Ascending aorta (tissue), 2 donors: ENCODE results near the gene NAGPA. TPM values are rescaled to one million over a fixed set of nuclear protein-coding genes. Genes with fewer than 3 reads are reported as not detected.
"Not testable (repeated sequence)": the region's sequence is repeated elsewhere in the genome, so short reads cannot be mapped to it uniquely, and the experiment has no call there.

ENCODE experiments used
- DNase-seq, 2 donors: peaks; one replicate each; pipeline ENCODE4 v3.0.0-alpha.2; 2019; ENCODE audit warnings: low spot score in 2 of 2
- H3K27ac ChIP-seq, 2 donors: fragments of 200-600 bp; sonication (generic); one replicate each; pipeline ENCODE4 v1.5.1; 2016 to 2017; ENCODE audit warnings: mild to moderate bottlenecking in 1 of 2
- H3K27me3 ChIP-seq: fragments of 200-600 bp; sonication (generic); one replicate; pipeline ENCODE4 v1.5.1; 2017
- H3K36me3 ChIP-seq, 2 donors: fragments of 200-600 bp; sonication (generic); one replicate each; pipeline ENCODE4 v1.5.1; 2016
- H3K4me1 ChIP-seq, 2 donors: fragments of 200-600 bp; sonication (generic); one replicate each; pipeline ENCODE4 v1.5.1; 2016 to 2017; ENCODE audit warnings: mild to moderate bottlenecking in 1 of 2
- H3K4me3 ChIP-seq, 2 donors: fragments of 200-600 bp; sonication (generic); one replicate each; pipeline ENCODE4 v1.5.1; 2016 to 2017; ENCODE audit warnings: mild to moderate bottlenecking in 1 of 2
- H3K9me3 ChIP-seq, 2 donors: fragments of 200-600 bp; sonication (generic); one replicate each; pipeline ENCODE4 v1.5.1; 2016
- CTCF ChIP-seq, 3 experiments: fragments of 200-600 bp in 2 of 3; fragments of 450-650 bp in 1 of 3; sonication (generic) in 2 of 3; IDR thresholded peaks; one replicate each; pipeline ENCODE4 v1.5.1; 2016 to 2019; ENCODE audit warnings: antibody characterized with exemption in 3 of 3, mild to moderate bottlenecking in 1 of 3, moderate library complexity in 1 of 3
- intact Hi-C: fragments of 100-400 bp; cut with DNase I; formaldehyde crosslinking; loops from one replicate; pipeline ENCODE4 v1.15.1; 2023
- total RNA-seq: library from RNA; depleted of rRNA; stranded (reverse); fragments of >200 nt; gene quantifications from one replicate; pipeline ENCODE4 v1.1.0, GENCODE V29; 2016

The NAGPA gene
- total RNA-seq, 1 donor from 2014 or later, result 23.0 TPM

- no peak for DNase-seq
These were observed 24.7 kb upstream of the NAGPA start for GRCh38 chr16:5058476-5058875.

GRCh38 chr16:5056352-5056751 lies 22.6 kb upstream of the NAGPA start:
- intact Hi-C loops, result no loop called here
- DNase-seq, result no peak

More at GRCh38 chr16:5058476-5058875, 24.7 kb upstream of the NAGPA start:
- Histone ChIP-seq H3K4me3 (no peak overlapping the region), H3K4me1 (no peaks in the 10 kb centered on the region), H3K36me3 (no peaks in the 10 kb centered on the region), H3K27ac (no peak overlapping the region), H3K9me3 (no peaks in the 10 kb centered on the region), H3K27me3 (no peaks in the 10 kb centered on the region)
- no peak for TF ChIP-seq CTCF (IDR thresholded peaks at IDR 0.05)
- intact Hi-C loops, result no loop called here

GRCh38 chr16:5054876-5055865 lies 21.4 kb upstream of the NAGPA start:
- Histone ChIP-seq H3K4me3 (no peak overlapping the region), H3K4me1 (no peaks in the 10 kb centered on the region), H3K36me3 (no peaks in the 10 kb centered on the region), H3K27ac (no peak overlapping the region), H3K27me3 (no peaks in the 10 kb centered on the region), H3K9me3 (no peaks in the 10 kb centered on the region)
- no peak for TF ChIP-seq CTCF (IDR thresholded peaks at IDR 0.05)
- no peak for DNase-seq
- intact Hi-C loops, result no loop called here

More at GRCh38 chr16:5056352-5056751, 22.6 kb upstream of the NAGPA start:
- Histone ChIP-seq H3K27ac (no peak overlapping the region), H3K36me3 (no peaks in the 10 kb centered on the region), H3K4me3 (no peak overlapping the region), H3K27me3 (no peaks in the 10 kb centered on the region), H3K9me3 (no peaks in the 10 kb centered on the region), H3K4me1 (no peaks in the 10 kb centered on the region)
- TF ChIP-seq CTCF (IDR thresholded peaks at IDR 0.05), result no peak

- no peak for DNase-seq
- no peak for TF ChIP-seq CTCF (IDR thresholded peaks at IDR 0.05)
- intact Hi-C loops, result no loop called here
- Histone ChIP-seq H3K36me3 (no peaks in the 10 kb centered on the region), H3K9me3 (no peaks in the 10 kb centered on the region), H3K4me1 (no peaks in the 10 kb centered on the region), H3K4me3 (no peak overlapping the region), H3K27me3 (no peaks in the 10 kb centered on the region), H3K27ac (no peak overlapping the region)
These were observed 13.2 kb upstream of the NAGPA start for GRCh38 chr16:5046914-5047313.

- TF ChIP-seq CTCF (IDR thresholded peaks at IDR 0.05), result no peak
- Histone ChIP-seq H3K27me3 (no peaks in the 10 kb centered on the region), H3K4me1 (no peaks in the 10 kb centered on the region), H3K36me3 (no peaks in the 10 kb centered on the region), H3K9me3 (no peaks in the 10 kb centered on the region), H3K4me3 (no peak overlapping the region), H3K27ac (no peak overlapping the region)
- intact Hi-C loops, result no loop called here
- DNase-seq, result no peak
These were observed 11.9 kb upstream of the NAGPA start for GRCh38 chr16:5045499-5046115.

- intact Hi-C loops, H3K36me3 ChIP-seq, H3K27ac ChIP-seq, H3K27me3 ChIP-seq, DNase-seq, H3K4me1 ChIP-seq, H3K9me3 ChIP-seq, H3K4me3 ChIP-seq: not testable (repeated sequence)
These were observed 10.8 kb upstream of the NAGPA start for GRCh38 chr16:5044581-5044980.
